Activated T-cell treated with anti-CD3 and anti-CD28 coated beads, Interleukin-2, amount 50 U/mL, for 48 hours (primary cell): ENCODE results near the gene CAMTA1.

Source experiments
- DNase-seq, 2 experiments: peaks; one replicate each; pipeline ENCODE4 v3.0.0-alpha.2; 2020

CAMTA1 gene

GRCh38 chr1:7094509-7094908 lies 309.3 kb downstream of the CAMTA1 start:
- no peak for DNase-seq

GRCh38 chr1:7095343-7095964 lies 310.2 kb downstream of the CAMTA1 start:
- no peak for DNase-seq

- DNase-seq, result no peak
Measured at GRCh38 chr1:7097938-7098592, 312.8 kb downstream of the CAMTA1 start.

GRCh38 chr1:7098641-7099040 lies 313.4 kb downstream of the CAMTA1 start:
- no peak for DNase-seq

- DNase-seq, result no peak
Measured at GRCh38 chr1:7100479-7100878, 315.2 kb downstream of the CAMTA1 start.

- no peak for DNase-seq
Measured at GRCh38 chr1:7101187-7101586, 315.9 kb downstream of the CAMTA1 start.

GRCh38 chr1:7103361-7103782 lies 318.1 kb downstream of the CAMTA1 start:
- DNase-seq, result no peak

GRCh38 chr1:7103874-7104273 lies 318.6 kb downstream of the CAMTA1 start:
- DNase-seq, result no peak

GRCh38 chr1:7104339-7104738 lies 319.1 kb downstream of the CAMTA1 start:
- no peak for DNase-seq

GRCh38 chr1:7105269-7105668 lies 320.0 kb downstream of the CAMTA1 start:
- no peak for DNase-seq

GRCh38 chr1:7106442-7107108 lies 321.3 kb downstream of the CAMTA1 start:
- no peak for DNase-seq

- DNase-seq, result no peak
Measured at GRCh38 chr1:7107109-7107830, 322.0 kb downstream of the CAMTA1 start.

GRCh38 chr1:7108251-7108650 lies 323.0 kb downstream of the CAMTA1 start:
- DNase-seq, result no peak

- DNase-seq, result no peak
Measured at GRCh38 chr1:7109901-7110300, 324.6 kb downstream of the CAMTA1 start.

- DNase-seq, result no peak
Measured at GRCh38 chr1:7110321-7110720, 325.1 kb downstream of the CAMTA1 start.

- DNase-seq, result no peak
Measured at GRCh38 chr1:7111853-7112252, 326.6 kb downstream of the CAMTA1 start.

GRCh38 chr1:7113136-7113535 lies 327.9 kb downstream of the CAMTA1 start:
- no peak for DNase-seq

- DNase-seq, result no peak
Measured at GRCh38 chr1:7113822-7114221, 328.6 kb downstream of the CAMTA1 start.

- no peak for DNase-seq
Measured at GRCh38 chr1:7116001-7116400, 330.7 kb downstream of the CAMTA1 start.

GRCh38 chr1:7117399-7118281 lies 332.4 kb downstream of the CAMTA1 start:
- no peak for DNase-seq

GRCh38 chr1:7119156-7119555 lies 333.9 kb downstream of the CAMTA1 start:
- DNase-seq, result no peak

GRCh38 chr1:7120863-7121621 lies 335.8 kb downstream of the CAMTA1 start:
- DNase-seq, result no peak
